RWPE1 (cell line): ENCODE results near the gene PRRX2.

Source experiments
- CTCF ChIA-PET: fragments of 350-600 bp; sonication (Branson Sonifier 250); formaldehyde crosslinking; extraction: SDS; loops from one replicate; lab custom pipeline; 2021; lab: Yijun Ruan, JAX
- POLR2A ChIA-PET: fragments of 400-600 bp; formaldehyde crosslinking; extraction: SDS; loops from one replicate; lab custom pipeline; 2020; ENCODE audit warnings: antibody characterized with exemption; ENCODE audit not compliant: low non-redundant PET; lab: Yijun Ruan, JAX
- DNase-seq: peaks from one replicate; pipeline ENCODE4 v3.0.0; 2012; ENCODE audit warnings: low spot score
- H3K27ac ChIP-seq: fragments of 450-650 bp; 2 replicates; pipeline ENCODE4 v1.5.1; 2017
- CTCF ChIP-seq: fragments of 450-650 bp; conservative IDR thresholded peaks from 2 replicates; pipeline ENCODE4 v1.5.1; 2017; ENCODE audit warnings: low read depth, mild to moderate bottlenecking

The PRRX2 gene

GRCh38 chr9:129724456-129725190 lies 59.2 kb downstream of the PRRX2 start:
- H3K27ac ChIP-seq: no peak overlapping the region
- no peak for DNase-seq
- ChIA-PET POLR2A (no interaction called here), CTCF (interaction anchor here (1.4 to 3.0 kb wide), 2 partner anchors 58 to 61 kb away, joined by 4 to 43 read pairs; no protein-coding TSS in a partner anchor)
- TF ChIP-seq CTCF: no peak

GRCh38 chr9:129725795-129726251 lies 60.4 kb downstream of the PRRX2 start:
- DNase-seq: no peak
- CTCF ChIA-PET: interaction anchor here (0.6 to 3.0 kb wide), 35 partner anchors 8 to 739 kb away, joined by 3 to 43 read pairs (median 5); no protein-coding TSS in a partner anchor
- POLR2A ChIA-PET: interaction anchor here (0.6 kb wide), 1 partner anchor 65 kb away, joined by 3 read pairs; no protein-coding TSS in a partner anchor
- H3K27ac ChIP-seq: no peak overlapping the region
- no peak for TF ChIP-seq CTCF

GRCh38 chr9:129726322-129727160 lies 61.1 kb downstream of the PRRX2 start:
- no peak overlapping the region for H3K27ac ChIP-seq
- peak; percentile 92 for DNase-seq
- ChIA-PET POLR2A (interaction anchor here (0.6 kb wide), 1 partner anchor 66 kb away, joined by 3 read pairs; no protein-coding TSS in a partner anchor), CTCF (interaction anchor here (0.6 to 3.0 kb wide), 46 partner anchors 8 to 1814 kb away, joined by 3 to 43 read pairs (median 4); no protein-coding TSS in a partner anchor)
- TF ChIP-seq CTCF: peak; percentile 100

GRCh38 chr9:129728744-129729143 lies 63.3 kb downstream of the PRRX2 start:
- DNase-seq: no peak
- ChIA-PET CTCF (interaction anchor here (0.7 to 1.1 kb wide), 4 partner anchors 9 to 96 kb away, joined by 3 to 6 read pairs (median 5); no protein-coding TSS in a partner anchor), POLR2A (interaction anchor here (0.8 kb wide), 1 partner anchor 70 kb away, joined by 6 read pairs; no protein-coding TSS in a partner anchor)
- no peak for TF ChIP-seq CTCF
- no peak overlapping the region for H3K27ac ChIP-seq

DNA sequence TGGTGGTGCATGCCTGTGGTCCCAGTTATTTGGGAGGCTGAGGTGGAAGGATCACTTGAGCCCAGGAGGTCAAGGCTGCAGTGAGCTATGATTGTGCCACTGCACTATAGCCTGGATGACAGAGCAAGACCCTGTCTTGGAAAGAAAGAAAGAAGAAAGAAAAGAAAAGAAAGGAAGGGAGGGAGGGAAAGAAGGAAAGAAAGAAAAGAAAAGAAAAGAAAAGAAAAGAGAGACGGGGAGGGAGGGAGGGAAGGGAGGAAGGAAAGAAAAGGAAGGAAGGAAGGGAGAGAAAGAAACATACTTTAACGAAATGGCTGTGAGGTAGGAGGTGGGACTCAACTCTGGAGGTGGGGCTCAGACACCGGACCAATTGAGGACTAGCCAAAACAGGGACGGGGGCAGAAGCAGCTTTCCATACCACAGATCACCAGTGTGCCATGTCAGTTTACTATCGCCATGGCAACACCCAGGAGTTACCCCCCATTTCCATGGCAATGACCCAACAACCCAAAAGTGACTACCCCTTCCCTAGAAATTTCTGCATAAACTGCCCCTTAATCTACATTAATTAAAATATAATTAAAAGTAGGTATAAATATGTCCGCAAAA lies 66.1 kb downstream of the PRRX2 start:
- ChIA-PET POLR2A (no interaction called here), CTCF (no interaction called here)
- no peak for TF ChIP-seq CTCF
- DNase-seq: no peak
- no peak overlapping the region for H3K27ac ChIP-seq

GRCh38 chr9:129732100-129732499 lies 66.7 kb downstream of the PRRX2 start:
- no peak for TF ChIP-seq CTCF
- POLR2A ChIA-PET: no interaction called here
- H3K27ac ChIP-seq: no peak overlapping the region
- CTCF ChIA-PET: no interaction called here
- no peak for DNase-seq
